Upper lobe of left lung (tissue), 4 donors: ENCODE data around the gene KLHDC1.
"Not testable (repeated sequence)": the region's sequence is repeated elsewhere in the genome, so short reads cannot be mapped to it uniquely, and the experiment has no call there.

ENCODE experiments used
- EP300 ChIP-seq, 4 donors: sonication (generic); formaldehyde crosslinking; IDR thresholded peaks; one replicate each; pipeline ENCODE4 v1.5.1; 2017; ENCODE audit warnings: antibody characterized with exemption in 4 of 4, control low read depth in 2 of 4
- POLR2A ChIP-seq, 4 donors: fragments of 450-650 bp; IDR thresholded peaks; one replicate each; pipeline ENCODE4 v1.5.1; 2016 to 2017; ENCODE audit warnings: antibody characterized with exemption in 4 of 4, mild to moderate bottlenecking in 2 of 4
- TF ChIP-seq, protein P1 (sequence below), 6 experiments: fragments of 450-650 bp in 4 of 6; fragments of 200-600 bp in 2 of 6; sonication (generic) in 2 of 6; IDR thresholded peaks; one replicate each; pipeline ENCODE4 v1.5.1; 2016 to 2019; ENCODE audit warnings: antibody characterized with exemption in 6 of 6

- not testable (repeated sequence) for TF ChIP-seq EP300, POLR2A (IDR thresholded peaks at IDR 0.05)
- TF ChIP-seq, protein P1, sequence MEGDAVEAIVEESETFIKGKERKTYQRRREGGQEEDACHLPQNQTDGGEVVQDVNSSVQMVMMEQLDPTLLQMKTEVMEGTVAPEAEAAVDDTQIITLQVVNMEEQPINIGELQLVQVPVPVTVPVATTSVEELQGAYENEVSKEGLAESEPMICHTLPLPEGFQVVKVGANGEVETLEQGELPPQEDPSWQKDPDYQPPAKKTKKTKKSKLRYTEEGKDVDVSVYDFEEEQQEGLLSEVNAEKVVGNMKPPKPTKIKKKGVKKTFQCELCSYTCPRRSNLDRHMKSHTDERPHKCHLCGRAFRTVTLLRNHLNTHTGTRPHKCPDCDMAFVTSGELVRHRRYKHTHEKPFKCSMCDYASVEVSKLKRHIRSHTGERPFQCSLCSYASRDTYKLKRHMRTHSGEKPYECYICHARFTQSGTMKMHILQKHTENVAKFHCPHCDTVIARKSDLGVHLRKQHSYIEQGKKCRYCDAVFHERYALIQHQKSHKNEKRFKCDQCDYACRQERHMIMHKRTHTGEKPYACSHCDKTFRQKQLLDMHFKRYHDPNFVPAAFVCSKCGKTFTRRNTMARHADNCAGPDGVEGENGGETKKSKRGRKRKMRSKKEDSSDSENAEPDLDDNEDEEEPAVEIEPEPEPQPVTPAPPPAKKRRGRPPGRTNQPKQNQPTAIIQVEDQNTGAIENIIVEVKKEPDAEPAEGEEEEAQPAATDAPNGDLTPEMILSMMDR (IDR thresholded peaks at IDR 0.05), result not testable (repeated sequence)
Observed at GRCh38 chr14:49710993-49711392, 18.1 kb downstream of the KLHDC1 start.
